Neutrophil (primary cell): Measurements from ENCODE around the gene SEL1L3.

Experiments
- H3K27ac ChIP-seq: fragments of 200-600 bp; sonication (generic); 2 replicates; pipeline ENCODE4 v1.5.1; 2016; ENCODE audit warnings: mild to moderate bottlenecking, moderate library complexity
- H3K27me3 ChIP-seq: fragments of 200-600 bp; sonication (generic); 2 replicates; pipeline ENCODE4 v1.6.0; 2016; ENCODE audit warnings: mild to moderate bottlenecking
- H3K36me3 ChIP-seq: fragments of 200-600 bp; sonication (generic); 2 replicates; pipeline ENCODE4 v1.5.1; 2017
- H3K4me1 ChIP-seq, 2 experiments: fragments of 200-600 bp in 1 of 2; sonication (generic) in 1 of 2; 1 replicate in 1 of 2; 2 replicates in 1 of 2; pipeline versions ENCODE4 v1.5.1 to v1.6.1; 2013 to 2016; ENCODE audit warnings: low read depth in 1 of 2, low read length in 1 of 2, mild to moderate bottlenecking in 1 of 2, moderate library complexity in 1 of 2; ENCODE audit not compliant: control insufficient read depth in 1 of 2, insufficient read depth in 1 of 2
- H3K4me3 ChIP-seq, 2 experiments: fragments of 200-600 bp in 1 of 2; sonication (generic) in 1 of 2; 1 replicate in 1 of 2; 2 replicates in 1 of 2; pipeline ENCODE4 v1.5.1; 2013 to 2016; ENCODE audit warnings: low read depth in 1 of 2, low read length in 1 of 2, mild to moderate bottlenecking in 1 of 2, moderate library complexity in 1 of 2
- H3K9me3 ChIP-seq: fragments of 200-600 bp; sonication (generic); 2 replicates; pipeline ENCODE4 v1.5.1; 2016
- TF ChIP-seq, protein P1 (sequence below): fragments of 200-600 bp; sonication (generic); IDR thresholded peaks from 2 replicates; pipeline ENCODE4 v1.5.1; 2016; ENCODE audit warnings: antibody characterized with exemption

SEL1L3 gene

DNA sequence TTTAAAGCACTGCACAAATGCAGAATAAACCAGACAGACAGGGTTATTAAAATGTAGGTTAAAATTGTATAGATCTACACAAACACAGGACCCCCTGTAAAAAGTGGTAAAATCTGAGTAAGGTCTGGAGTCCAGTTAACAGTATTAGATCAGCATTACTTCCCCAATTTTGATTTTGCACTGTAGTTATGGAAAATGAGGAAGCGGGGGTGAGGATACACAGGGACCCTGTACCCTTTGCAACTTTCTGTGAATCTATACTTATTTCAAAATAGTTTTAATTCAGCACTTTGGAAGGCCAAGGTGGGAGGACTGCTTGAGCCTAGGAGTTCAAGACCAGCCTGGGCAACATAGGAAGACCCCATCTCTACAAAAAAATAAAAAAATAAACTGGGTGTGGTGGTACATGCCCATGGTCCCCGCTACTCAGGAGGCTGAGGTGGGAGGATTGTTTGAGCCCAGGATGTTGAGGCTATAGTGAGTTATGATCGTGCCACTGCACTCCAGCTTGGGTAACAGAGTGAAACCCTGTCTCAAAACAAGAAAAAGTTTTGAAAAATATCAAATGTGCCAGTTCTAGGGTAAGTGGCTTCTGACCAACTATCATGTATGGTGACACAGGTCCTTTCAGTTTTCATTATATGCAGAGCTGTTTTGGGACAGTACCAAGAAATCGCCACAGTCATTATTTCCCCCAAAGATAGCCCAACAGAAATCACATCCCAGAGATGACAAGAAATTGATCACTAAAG lies 17.7 kb downstream of the SEL1L3 start:
- TF ChIP-seq, protein P1, sequence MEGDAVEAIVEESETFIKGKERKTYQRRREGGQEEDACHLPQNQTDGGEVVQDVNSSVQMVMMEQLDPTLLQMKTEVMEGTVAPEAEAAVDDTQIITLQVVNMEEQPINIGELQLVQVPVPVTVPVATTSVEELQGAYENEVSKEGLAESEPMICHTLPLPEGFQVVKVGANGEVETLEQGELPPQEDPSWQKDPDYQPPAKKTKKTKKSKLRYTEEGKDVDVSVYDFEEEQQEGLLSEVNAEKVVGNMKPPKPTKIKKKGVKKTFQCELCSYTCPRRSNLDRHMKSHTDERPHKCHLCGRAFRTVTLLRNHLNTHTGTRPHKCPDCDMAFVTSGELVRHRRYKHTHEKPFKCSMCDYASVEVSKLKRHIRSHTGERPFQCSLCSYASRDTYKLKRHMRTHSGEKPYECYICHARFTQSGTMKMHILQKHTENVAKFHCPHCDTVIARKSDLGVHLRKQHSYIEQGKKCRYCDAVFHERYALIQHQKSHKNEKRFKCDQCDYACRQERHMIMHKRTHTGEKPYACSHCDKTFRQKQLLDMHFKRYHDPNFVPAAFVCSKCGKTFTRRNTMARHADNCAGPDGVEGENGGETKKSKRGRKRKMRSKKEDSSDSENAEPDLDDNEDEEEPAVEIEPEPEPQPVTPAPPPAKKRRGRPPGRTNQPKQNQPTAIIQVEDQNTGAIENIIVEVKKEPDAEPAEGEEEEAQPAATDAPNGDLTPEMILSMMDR, result no peak
- H3K9me3 ChIP-seq, result no peaks in the 10 kb centered on the region
- no peaks in the 10 kb centered on the region for H3K4me1 ChIP-seq
- H3K27ac ChIP-seq, result no peak overlapping the region
- H3K36me3 ChIP-seq, result no peaks in the 10 kb centered on the region
- no peaks in the 10 kb centered on the region for H3K27me3 ChIP-seq
- H3K4me3 ChIP-seq, result no peak overlapping the region

GRCh38 chr4:25843340-25844097 lies 19.3 kb downstream of the SEL1L3 start:
- H3K4me1 ChIP-seq, result no peaks in the 10 kb centered on the region
- H3K27ac ChIP-seq, result no peak overlapping the region
- H3K27me3 ChIP-seq, result no peaks in the 10 kb centered on the region
- no peak overlapping the region for H3K4me3 ChIP-seq
- no peaks in the 10 kb centered on the region for H3K36me3 ChIP-seq
- TF ChIP-seq, protein P1, result no peak
- H3K9me3 ChIP-seq, result no peaks in the 10 kb centered on the region

GRCh38 chr4:25842229-25842845 lies 20.5 kb downstream of the SEL1L3 start:
- TF ChIP-seq, protein P1, result no peak
- Histone ChIP-seq H3K9me3 (no peaks in the 10 kb centered on the region), H3K4me1 (no peaks in the 10 kb centered on the region), H3K36me3 (no peaks in the 10 kb centered on the region), H3K27me3 (no peaks in the 10 kb centered on the region), H3K4me3 (no peak overlapping the region), H3K27ac (no peak overlapping the region)

GRCh38 chr4:25839687-25840086 lies 23.1 kb downstream of the SEL1L3 start:
- H3K27me3 ChIP-seq, result no peaks in the 10 kb centered on the region
- H3K9me3 ChIP-seq, result no peaks in the 10 kb centered on the region
- no peak overlapping the region for H3K27ac ChIP-seq
- H3K4me3 ChIP-seq, result no peak overlapping the region
- TF ChIP-seq, protein P1, result no peak
- no peaks in the 10 kb centered on the region for H3K36me3 ChIP-seq
- H3K4me1 ChIP-seq, result no peaks in the 10 kb centered on the region

DNA sequence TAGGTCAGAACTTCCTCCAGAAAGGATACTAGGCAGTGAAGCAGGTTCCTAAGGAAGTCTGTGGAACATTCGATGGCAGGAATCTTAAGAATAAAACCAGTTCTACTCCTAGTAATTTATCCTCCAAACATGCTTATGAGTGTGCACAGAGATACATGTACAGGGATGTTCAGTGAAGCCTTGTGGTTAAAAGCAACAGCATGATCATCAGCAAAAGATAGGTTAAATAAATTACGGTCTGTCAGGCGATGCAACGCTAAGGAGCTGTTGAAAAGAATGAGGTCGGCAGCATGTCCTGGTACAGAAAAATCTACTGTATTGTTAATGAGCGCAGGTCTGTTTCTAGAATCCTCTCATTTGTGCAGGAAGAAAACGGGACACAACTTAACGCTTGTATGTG lies 23.6 kb downstream of the SEL1L3 start:
- Histone ChIP-seq H3K27ac (no peak overlapping the region), H3K36me3 (no peaks in the 10 kb centered on the region), H3K27me3 (no peaks in the 10 kb centered on the region), H3K4me1 (no peaks in the 10 kb centered on the region), H3K9me3 (no peaks in the 10 kb centered on the region), H3K4me3 (no peak overlapping the region)
- TF ChIP-seq, protein P1, result no peak
